OCI-LY3 (cell line): ENCODE results near the gene CYSLTR2.

ENCODE experiments used
- H2AFZ ChIP-seq: fragments of 200-600, 300-600 bp; shearing (Covaris generic); 2 replicates; pipeline ENCODE4 v1.6.0; 2014; ENCODE audit warnings: antibody characterized with exemption, low read depth, low read length
- H3K27ac ChIP-seq: fragments of 200-600, 300-600 bp; sonication (generic); 2 replicates; pipeline ENCODE4 v1.5.1; 2014; ENCODE audit warnings: mild to moderate bottlenecking, low read length, moderate library complexity, mixed read lengths
- H3K27me3 ChIP-seq: fragments of 200-600, 300-600 bp; sonication (generic); 2 replicates; pipeline ENCODE4 v1.6.1; 2014; ENCODE audit warnings: low read depth, low read length, mixed read lengths
- H3K36me3 ChIP-seq: fragments of 200-600, 300-600 bp; sonication (generic); replicated peaks from 2 replicates; pipeline ENCODE3; 2014; ENCODE audit warnings: low read depth, low read length, mixed read lengths
- H3K4me1 ChIP-seq: fragments of 300-600, 200-600 bp; sonication (generic); 2 replicates; pipeline ENCODE4 v1.6.1; 2014; ENCODE audit warnings: low read length, mixed read lengths
- H3K4me2 ChIP-seq: fragments of 200-600, 300-600 bp; sonication (generic); 2 replicates; pipeline ENCODE4 v1.6.1; 2014; ENCODE audit warnings: low read length, mixed read lengths
- H3K4me3 ChIP-seq: fragments of 300-600, 200-600 bp; sonication (generic); 2 replicates; pipeline ENCODE4 v1.5.1; 2014; ENCODE audit warnings: antibody characterized with exemption, mild to moderate bottlenecking, low read length, moderate library complexity
- H3K79me2 ChIP-seq: fragments of 300-600, 200-600 bp; shearing (Covaris generic); 2 replicates; pipeline ENCODE4 v1.6.1; 2014; ENCODE audit warnings: mild to moderate bottlenecking, low read length, mixed read lengths
- H3K9ac ChIP-seq: fragments of 300-600, 200-600 bp; shearing (Covaris generic); 2 replicates; pipeline ENCODE4 v1.6.0; 2014; ENCODE audit warnings: mild to moderate bottlenecking, low read length, moderate library complexity
- H3K9me3 ChIP-seq: fragments of 200-600, 300-600 bp; shearing (Covaris generic); 2 replicates; pipeline ENCODE4 v1.6.1; 2014; ENCODE audit warnings: low read length, mixed read lengths; ENCODE audit not compliant: insufficient read depth
- H4K20me1 ChIP-seq: fragments of 200-600, 300-600 bp; sonication (generic); 2 replicates; pipeline ENCODE4 v1.6.1; 2016; ENCODE audit warnings: low read length, mixed read lengths; ENCODE audit not compliant: insufficient read depth
- EZH2phosphoT487 ChIP-seq: fragments of 200-600 bp; shearing (Covaris generic); IDR thresholded peaks from 2 replicates; pipeline ENCODE4 v1.6.1; 2018; ENCODE audit warnings: antibody characterized with exemption, mixed run types, low read depth
- TF ChIP-seq, protein P1 (sequence below): fragments of 200-600, 300-600 bp; sonication (generic); IDR thresholded peaks from 2 replicates; pipeline ENCODE4 v1.5.1; 2014; ENCODE audit warnings: antibody characterized with exemption, low read length, low read depth

CYSLTR2 gene

DNA sequence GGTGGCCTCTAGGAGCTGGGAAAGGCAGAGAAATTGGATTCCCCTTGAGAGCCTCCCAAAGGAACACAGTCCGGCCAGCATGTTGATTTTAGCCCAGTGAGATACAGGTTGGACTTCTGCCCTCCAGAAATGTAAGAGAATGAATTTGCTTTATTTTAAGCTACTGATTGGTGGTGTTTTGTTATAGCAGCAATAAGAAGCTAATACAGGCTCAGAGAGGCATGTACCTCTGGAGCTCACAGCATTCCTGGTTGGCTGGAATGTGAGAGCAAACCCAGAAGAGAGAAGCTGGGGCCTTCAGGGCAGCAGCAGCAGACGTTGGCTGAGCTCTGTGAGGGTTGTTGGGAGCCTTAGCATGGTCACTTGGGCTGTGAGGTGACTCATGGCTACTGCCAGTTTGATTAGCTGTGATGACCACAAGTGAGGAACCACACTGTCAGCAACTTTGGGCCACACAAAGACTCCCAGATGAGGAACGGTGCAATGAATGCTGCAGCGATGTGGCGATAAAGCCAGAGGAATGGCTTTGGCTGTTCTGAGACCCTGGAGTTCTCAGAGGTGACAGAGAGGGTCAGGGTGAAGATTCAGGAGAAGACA lies 80.1 kb downstream of the CYSLTR2 start:
- no peak overlapping the region for H3K4me3 ChIP-seq
- no peak overlapping the region for H3K4me2 ChIP-seq
- no peak overlapping the region for H3K27ac ChIP-seq
- H3K9ac ChIP-seq, result no peak overlapping the region
- H3K4me1 ChIP-seq, result peaks cover 35% of the 10 kb centered on the region
- no peaks in the 10 kb centered on the region for H3K79me2 ChIP-seq
- H2AFZ ChIP-seq, result no peak overlapping the region
- no peaks in the 10 kb centered on the region for H3K9me3 ChIP-seq
- H3K36me3 ChIP-seq, result no peaks in the 10 kb centered on the region
- H3K27me3 ChIP-seq, result 0 out of 2 replicates have a peak, but pooled peaks cover 2% of the 10 kb centered on the region
- TF ChIP-seq, protein P1, sequence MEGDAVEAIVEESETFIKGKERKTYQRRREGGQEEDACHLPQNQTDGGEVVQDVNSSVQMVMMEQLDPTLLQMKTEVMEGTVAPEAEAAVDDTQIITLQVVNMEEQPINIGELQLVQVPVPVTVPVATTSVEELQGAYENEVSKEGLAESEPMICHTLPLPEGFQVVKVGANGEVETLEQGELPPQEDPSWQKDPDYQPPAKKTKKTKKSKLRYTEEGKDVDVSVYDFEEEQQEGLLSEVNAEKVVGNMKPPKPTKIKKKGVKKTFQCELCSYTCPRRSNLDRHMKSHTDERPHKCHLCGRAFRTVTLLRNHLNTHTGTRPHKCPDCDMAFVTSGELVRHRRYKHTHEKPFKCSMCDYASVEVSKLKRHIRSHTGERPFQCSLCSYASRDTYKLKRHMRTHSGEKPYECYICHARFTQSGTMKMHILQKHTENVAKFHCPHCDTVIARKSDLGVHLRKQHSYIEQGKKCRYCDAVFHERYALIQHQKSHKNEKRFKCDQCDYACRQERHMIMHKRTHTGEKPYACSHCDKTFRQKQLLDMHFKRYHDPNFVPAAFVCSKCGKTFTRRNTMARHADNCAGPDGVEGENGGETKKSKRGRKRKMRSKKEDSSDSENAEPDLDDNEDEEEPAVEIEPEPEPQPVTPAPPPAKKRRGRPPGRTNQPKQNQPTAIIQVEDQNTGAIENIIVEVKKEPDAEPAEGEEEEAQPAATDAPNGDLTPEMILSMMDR, result no peak
- TF ChIP-seq EZH2phosphoT487, result no peak
- H4K20me1 ChIP-seq, result no peaks in the 10 kb centered on the region

DNA sequence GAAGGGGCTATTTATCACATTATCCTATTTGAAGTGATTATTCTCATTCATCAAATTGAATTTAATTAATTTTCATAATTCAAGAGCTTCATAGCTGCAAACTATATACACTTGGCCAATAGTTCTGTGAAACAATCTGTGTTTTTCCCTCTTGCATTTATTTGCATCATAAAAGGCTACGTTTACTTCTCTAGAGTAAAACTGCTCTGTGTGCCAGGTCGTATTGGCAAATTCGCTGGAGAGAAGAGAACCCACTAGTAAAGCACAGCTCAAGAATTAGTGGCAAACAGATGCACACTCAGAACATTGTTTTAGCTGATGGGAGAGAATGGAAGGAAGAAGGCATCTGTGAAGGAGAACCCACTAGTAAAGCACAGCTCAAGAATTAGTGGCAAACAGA lies 81.8 kb downstream of the CYSLTR2 start:
- H4K20me1 ChIP-seq, result no peaks in the 10 kb centered on the region
- TF ChIP-seq, protein P1, result no peak
- TF ChIP-seq EZH2phosphoT487, result no peak
- H3K4me3 ChIP-seq, result no peak overlapping the region
- no peak overlapping the region for H3K27ac ChIP-seq
- no peaks in the 10 kb centered on the region for H3K36me3 ChIP-seq
- no peak overlapping the region for H3K9ac ChIP-seq
- H2AFZ ChIP-seq, result no peak overlapping the region
- H3K9me3 ChIP-seq, result no peaks in the 10 kb centered on the region
- no peaks in the 10 kb centered on the region for H3K79me2 ChIP-seq
- H3K4me2 ChIP-seq, result no peak overlapping the region
- H3K4me1 ChIP-seq, result peaks cover 17% of the 10 kb centered on the region
- 0 out of 2 replicates have a peak, but pooled peaks cover 2% of the 10 kb centered on the region for H3K27me3 ChIP-seq

DNA sequence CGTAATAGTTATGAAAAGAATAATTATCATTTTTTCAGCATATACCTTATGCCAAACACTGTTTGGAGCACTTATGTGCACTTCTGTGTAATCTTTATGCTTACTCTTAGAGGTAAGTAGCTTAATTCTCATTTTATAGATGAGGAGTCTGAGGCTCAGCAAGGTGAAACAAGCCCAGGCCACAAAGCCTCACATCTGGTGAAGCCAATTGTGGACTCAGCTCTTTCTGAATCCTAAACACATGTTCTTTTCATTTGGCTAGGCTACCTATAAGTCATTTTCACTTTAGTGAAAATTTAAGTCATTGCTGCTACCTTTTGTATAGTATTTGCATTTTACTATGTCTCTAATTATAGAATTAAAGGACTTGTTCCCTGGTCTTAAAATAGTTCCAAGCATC lies 84.0 kb downstream of the CYSLTR2 start:
- TF ChIP-seq EZH2phosphoT487, result no peak
- H3K4me3 ChIP-seq, result no peak overlapping the region
- no peaks in the 10 kb centered on the region; the same call in 1 of the 2 replicates for H3K4me1 ChIP-seq
- no peak overlapping the region for H2AFZ ChIP-seq
- H4K20me1 ChIP-seq, result no peaks in the 10 kb centered on the region
- no peaks in the 10 kb centered on the region for H3K9me3 ChIP-seq
- H3K36me3 ChIP-seq, result no peaks in the 10 kb centered on the region
- no peak overlapping the region for H3K4me2 ChIP-seq
- no peaks in the 10 kb centered on the region for H3K79me2 ChIP-seq
- no peak overlapping the region for H3K27ac ChIP-seq
- H3K27me3 ChIP-seq, result 0 out of 2 replicates have a peak, but pooled peaks cover 2% of the 10 kb centered on the region
- no peak overlapping the region for H3K9ac ChIP-seq

DNA sequence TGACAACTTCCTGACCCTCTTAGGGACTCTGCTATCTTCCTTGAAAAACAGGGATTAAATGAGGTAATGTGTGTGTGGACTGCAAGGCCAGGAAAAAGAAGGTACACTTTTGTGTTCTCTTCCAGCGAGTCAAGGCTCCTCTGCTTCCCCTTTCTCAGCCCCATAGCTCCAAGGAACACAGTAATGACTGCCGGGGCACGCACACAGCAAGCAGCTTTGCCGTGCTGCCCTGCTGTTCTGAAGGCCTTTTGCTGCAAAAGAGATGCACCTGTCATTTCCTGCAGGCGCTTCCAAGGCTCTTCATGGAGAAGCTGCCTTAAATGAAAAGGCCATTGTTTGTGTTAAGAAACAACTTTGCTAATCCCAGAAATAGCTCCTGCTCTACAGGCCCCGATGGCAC lies 84.6 kb downstream of the CYSLTR2 start:
- Histone ChIP-seq H2AFZ (no peak overlapping the region; the same call in 1 of the 2 replicates), H3K4me3 (no peak overlapping the region), H3K27me3 (no peaks in the 10 kb centered on the region), H3K79me2 (no peaks in the 10 kb centered on the region), H3K9ac (no peak overlapping the region), H3K27ac (no peak overlapping the region), H3K4me2 (no peak overlapping the region), H4K20me1 (no peaks in the 10 kb centered on the region), H3K4me1 (no peaks in the 10 kb centered on the region; the same call in 1 of the 2 replicates), H3K36me3 (no peaks in the 10 kb centered on the region), H3K9me3 (no peaks in the 10 kb centered on the region)
- no peak for TF ChIP-seq EZH2phosphoT487
- TF ChIP-seq, protein P1, result no peak
